HG03469 (cell line): ENCODE measurements around the gene IRF2BPL.

Experiments used
- ATAC-seq: cut with Tn5 transposase; IDR thresholded peaks from one replicate; pipeline ENCODE4 v1.9.1; 2021; ENCODE audit warnings: mild to moderate bottlenecking, moderate library complexity, moderate number of reproducible peaks; ENCODE audit not compliant: unreplicated experiment

IRF2BPL gene

GRCh38 chr14:76995279-76996035 is 33.1 kb downstream of the IRF2BPL start:
- no peak for ATAC-seq

GRCh38 chr14:76993752-76994151 is 34.8 kb downstream of the IRF2BPL start:
- no peak for ATAC-seq

GRCh38 chr14:76990084-76990483 is 38.4 kb downstream of the IRF2BPL start:
- no peak for ATAC-seq

GRCh38 chr14:76987956-76988520 is 40.5 kb downstream of the IRF2BPL start:
- ATAC-seq = no peak

- ATAC-seq = no peak
Measured at GRCh38 chr14:76986231-76986565, 42.3 kb downstream of the IRF2BPL start.

GRCh38 chr14:76985540-76986230 is 42.8 kb downstream of the IRF2BPL start:
- no peak for ATAC-seq

- ATAC-seq = no peak
Measured at GRCh38 chr14:76984787-76985375, 43.6 kb downstream of the IRF2BPL start.

GRCh38 chr14:76984297-76984696 is 44.2 kb downstream of the IRF2BPL start:
- ATAC-seq = no peak

GRCh38 chr14:76981670-76982069 is 46.8 kb downstream of the IRF2BPL start:
- no peak for ATAC-seq

- ATAC-seq = peak; percentile 80
Measured at GRCh38 chr14:76977793-76978720, 50.5 kb downstream of the IRF2BPL start.

GRCh38 chr14:76976240-76977005 is 52.1 kb downstream of the IRF2BPL start:
- ATAC-seq = no peak

GRCh38 chr14:76975812-76976211 is 52.7 kb downstream of the IRF2BPL start:
- ATAC-seq = no peak

- ATAC-seq = no peak
Measured at GRCh38 chr14:76975051-76975450, 53.5 kb downstream of the IRF2BPL start.
